ENCODE measurements around the gene ASPSCR1. TPM values are rescaled to one million over a fixed set of nuclear protein-coding genes. Genes with fewer than 3 reads are reported as not detected.

Gene ASPSCR1
- total and polyA plus RNA-seq, 2 of the 13 experiments (the other 11 are each of a cell fraction or from before 2014, with no cell fraction given), result 274 to 314 TPM

GRCh38 chr17:81967244-81967532, 10.2 kb upstream of the ASPSCR1 start (continued):
- TF ChIP-seq, protein P1, sequence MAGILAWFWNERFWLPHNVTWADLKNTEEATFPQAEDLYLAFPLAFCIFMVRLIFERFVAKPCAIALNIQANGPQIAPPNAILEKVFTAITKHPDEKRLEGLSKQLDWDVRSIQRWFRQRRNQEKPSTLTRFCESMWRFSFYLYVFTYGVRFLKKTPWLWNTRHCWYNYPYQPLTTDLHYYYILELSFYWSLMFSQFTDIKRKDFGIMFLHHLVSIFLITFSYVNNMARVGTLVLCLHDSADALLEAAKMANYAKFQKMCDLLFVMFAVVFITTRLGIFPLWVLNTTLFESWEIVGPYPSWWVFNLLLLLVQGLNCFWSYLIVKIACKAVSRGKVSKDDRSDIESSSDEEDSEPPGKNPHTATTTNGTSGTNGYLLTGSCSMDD (CRISPR knock-in tag; IDR thresholded peaks at IDR 0.05), result no peak
- TF ChIP-seq ZNF772 (CRISPR knock-in tag; IDR thresholded peaks at IDR 0.05), result no peak
- no peak for TF ChIP-seq ZNF737 (CRISPR knock-in tag; IDR thresholded peaks at IDR 0.05; ENCODE audit: borderline replicate concordance)
- TF ChIP-seq BRF2 (CRISPR knock-in tag; IDR thresholded peaks at IDR 0.05), result no peak
- TF ChIP-seq NONO (IDR thresholded peaks at IDR 0.05), result no peak
- no peak for TF ChIP-seq NONO (CRISPR knock-in tag; conservative IDR thresholded peaks at IDR 0.05)
- no peak for TF ChIP-seq RBM22 (optimal IDR thresholded peaks at IDR 0.05; ENCODE audit: low read length)
- TF ChIP-seq ZFP62 (CRISPR knock-in tag; IDR thresholded peaks at IDR 0.05), result no peak
- peak; percentile 91 for TF ChIP-seq ZNF546 (CRISPR knock-in tag; conservative IDR thresholded peaks at IDR 0.05)
- TF ChIP-seq, protein P2, sequence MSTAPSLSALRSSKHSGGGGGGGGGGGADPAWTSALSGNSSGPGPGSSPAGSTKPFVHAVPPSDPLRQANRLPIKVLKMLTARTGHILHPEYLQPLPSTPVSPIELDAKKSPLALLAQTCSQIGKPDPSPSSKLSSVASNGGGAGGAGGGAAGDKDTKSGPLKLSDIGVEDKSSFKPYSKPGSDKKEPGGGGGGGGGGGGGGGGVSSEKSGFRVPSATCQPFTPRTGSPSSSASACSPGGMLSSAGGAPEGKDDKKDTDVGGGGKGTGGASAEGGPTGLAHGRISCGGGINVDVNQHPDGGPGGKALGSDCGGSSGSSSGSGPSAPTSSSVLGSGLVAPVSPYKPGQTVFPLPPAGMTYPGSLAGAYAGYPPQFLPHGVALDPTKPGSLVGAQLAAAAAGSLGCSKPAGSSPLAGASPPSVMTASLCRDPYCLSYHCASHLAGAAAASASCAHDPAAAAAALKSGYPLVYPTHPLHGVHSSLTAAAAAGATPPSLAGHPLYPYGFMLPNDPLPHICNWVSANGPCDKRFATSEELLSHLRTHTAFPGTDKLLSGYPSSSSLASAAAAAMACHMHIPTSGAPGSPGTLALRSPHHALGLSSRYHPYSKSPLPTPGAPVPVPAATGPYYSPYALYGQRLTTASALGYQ (CRISPR knock-in tag; IDR thresholded peaks at IDR 0.05), result no peak
- no peak for TF ChIP-seq STAG1 (CRISPR knock-in tag; IDR thresholded peaks at IDR 0.05)
- TF ChIP-seq CENPT (CRISPR knock-in tag; IDR thresholded peaks at IDR 0.05; ENCODE audit: low read depth), result no peak
- no peak for TF ChIP-seq ZNF839 (CRISPR knock-in tag; IDR thresholded peaks at IDR 0.05; ENCODE audit: borderline replicate concordance)
- no peak for TF ChIP-seq ZNF34 (CRISPR knock-in tag; IDR thresholded peaks at IDR 0.05; ENCODE audit: borderline replicate concordance)
- no peak for TF ChIP-seq CBX1 (IDR thresholded peaks at IDR 0.05; ENCODE audit: low read depth)
- no peak for TF ChIP-seq ZNF704 (CRISPR knock-in tag; IDR thresholded peaks at IDR 0.05; ENCODE audit: borderline replicate concordance)
